Left renal cortex interstitium (tissue), 4 donors: ENCODE data around the gene ABI2. TPM values are rescaled to one million over a fixed set of nuclear protein-coding genes. Genes with fewer than 3 reads are reported as not detected.

ENCODE experiments used
- DNase-seq, 4 donors: peaks; one replicate each; pipeline ENCODE4 v3.0.0-alpha.2; 2013; ENCODE audit warnings: low read depth in 4 of 4, low spot score in 2 of 4, missing footprints in 1 of 4
- polyA plus RNA-seq, 4 donors: library from polyadenylated mRNA; unstranded; fragments of 120-200 nt; gene quantifications; one replicate each; pipeline ENCODE4 v1.2.1, GENCODE V29; 2013; ENCODE audit not compliant: insufficient read length in 4 of 4

The ABI2 gene
- polyA plus RNA-seq, 4 donors: 75.3 to 97.4 (median 86.6) TPM

DNA sequence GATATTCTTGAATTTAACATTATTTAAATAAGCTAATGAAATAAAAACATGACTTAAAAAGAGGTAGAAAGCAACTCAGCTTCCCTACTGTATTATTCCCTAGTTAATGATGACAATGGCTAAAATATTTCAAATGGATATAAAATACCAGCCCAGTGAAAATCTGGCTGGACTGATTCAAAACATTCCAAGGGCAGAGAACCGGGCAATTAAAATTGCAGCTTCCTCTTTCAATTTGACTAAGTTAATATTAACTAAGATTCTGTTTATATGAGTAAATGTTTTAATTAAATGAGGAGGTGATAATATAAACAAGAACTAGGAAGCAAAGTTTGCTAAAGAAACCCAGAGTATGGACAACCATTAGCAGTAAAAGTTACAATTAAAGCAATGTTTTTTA, 141.4 kb downstream of the ABI2 start:
- DNase-seq: no peak

GRCh38 chr2:203470371-203470770, 142.2 kb downstream of the ABI2 start:
- peak in 1 of 4 donors; percentile 9 for DNase-seq

DNA sequence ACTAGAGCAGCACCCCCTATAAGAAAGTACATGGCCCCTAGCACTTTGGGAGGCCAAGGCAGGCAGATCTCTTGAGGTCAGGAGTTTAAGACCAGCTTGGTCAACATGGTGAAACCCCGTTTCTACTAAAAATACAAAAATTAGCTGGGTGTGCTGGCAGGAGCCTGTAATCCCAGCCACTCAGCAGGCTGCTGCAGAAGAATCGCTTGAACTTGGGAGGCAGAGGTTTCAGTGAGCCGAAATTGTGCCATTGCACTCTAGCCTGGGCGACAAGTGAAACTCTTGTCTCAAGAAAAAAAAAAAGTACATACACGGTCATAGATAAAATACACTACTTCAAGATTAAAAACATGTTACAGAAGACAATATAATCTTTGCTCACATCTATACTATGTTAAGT, 143.1 kb downstream of the ABI2 start:
- no peak for DNase-seq

DNA sequence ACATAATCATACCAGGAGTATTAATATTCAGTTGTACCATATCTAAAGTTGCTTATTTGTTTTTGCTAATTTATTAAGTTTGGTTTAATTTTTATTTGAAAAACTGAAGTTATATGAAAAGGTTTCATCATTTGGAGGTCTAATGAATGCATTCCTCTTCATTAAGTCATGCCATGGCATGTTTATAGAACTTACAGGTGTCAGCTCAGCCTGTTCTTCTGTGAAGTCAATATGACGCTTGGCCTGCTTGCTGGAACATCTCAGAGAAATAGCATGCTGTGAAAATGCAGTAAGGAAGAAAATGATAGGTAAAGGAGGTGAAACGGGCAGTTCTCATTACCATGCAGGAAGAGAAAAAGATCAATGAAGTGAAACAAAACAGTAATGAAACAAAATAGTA, 148.7 kb downstream of the ABI2 start:
- no peak for DNase-seq

DNA sequence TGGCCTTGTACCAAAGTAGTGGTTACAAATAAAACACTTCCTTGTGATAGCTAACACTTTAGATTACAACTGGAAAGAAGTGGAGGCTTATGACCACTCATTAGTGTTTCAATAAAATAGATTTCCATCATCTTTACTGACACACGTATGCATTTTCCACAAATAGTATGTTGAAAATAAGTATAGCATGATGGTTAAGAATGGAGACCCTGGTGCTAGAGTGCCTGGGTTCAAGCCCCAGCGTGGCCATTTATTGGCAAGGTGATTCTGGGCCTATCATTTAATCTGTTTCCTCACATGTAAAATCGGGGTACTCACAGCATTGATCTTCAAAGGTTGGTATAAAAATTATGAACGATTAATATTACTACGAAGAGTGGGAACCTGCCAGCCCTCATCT, 152.4 kb downstream of the ABI2 start:
- DNase-seq: no peak

DNA sequence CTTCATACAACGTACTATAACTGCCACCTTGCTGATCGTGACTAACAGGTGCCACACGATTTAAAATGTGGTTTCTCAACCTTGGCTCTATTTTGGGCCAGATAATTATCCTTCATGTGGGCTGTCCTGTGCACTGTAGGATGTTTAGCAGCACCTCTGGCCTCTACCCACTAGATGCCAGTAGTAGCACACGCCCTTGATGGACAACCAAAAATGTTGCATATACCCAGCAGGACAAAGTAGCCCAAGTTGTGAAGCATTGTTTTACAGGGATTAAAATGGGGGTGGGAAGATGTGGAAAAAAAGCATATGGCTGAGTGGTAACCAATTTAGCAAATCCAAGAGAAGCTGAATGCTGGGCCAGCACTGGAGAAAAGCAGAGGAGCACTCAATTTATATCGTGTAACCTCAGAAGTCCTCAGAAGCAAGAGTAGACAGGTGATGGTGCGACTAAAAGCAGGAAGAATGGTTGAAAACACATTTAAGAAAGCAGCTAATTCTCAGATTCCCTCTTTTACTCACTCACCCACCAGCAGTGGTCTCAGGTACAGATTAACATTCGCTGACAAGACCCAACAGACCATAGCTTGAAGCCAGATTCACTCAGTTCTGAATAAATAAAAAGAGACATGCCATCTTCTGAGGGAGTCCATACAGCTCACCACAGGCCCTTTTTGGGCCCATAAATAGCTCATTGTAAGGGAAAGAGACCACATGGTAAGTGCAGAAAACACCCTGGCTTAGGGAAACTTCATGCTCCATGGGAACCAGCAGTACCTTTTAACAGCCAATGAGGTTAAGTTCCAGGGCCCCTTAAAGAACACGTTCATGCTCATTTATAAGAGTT, 156.3 kb downstream of the ABI2 start:
- peak in 1 of 4 donors; percentile 21 for DNase-seq

- no peak for DNase-seq
Observed at GRCh38 chr2:203489531-203489930, 161.3 kb downstream of the ABI2 start.

- no peak for DNase-seq
Observed at GRCh38 chr2:203490391-203490790, 162.2 kb downstream of the ABI2 start.

DNA sequence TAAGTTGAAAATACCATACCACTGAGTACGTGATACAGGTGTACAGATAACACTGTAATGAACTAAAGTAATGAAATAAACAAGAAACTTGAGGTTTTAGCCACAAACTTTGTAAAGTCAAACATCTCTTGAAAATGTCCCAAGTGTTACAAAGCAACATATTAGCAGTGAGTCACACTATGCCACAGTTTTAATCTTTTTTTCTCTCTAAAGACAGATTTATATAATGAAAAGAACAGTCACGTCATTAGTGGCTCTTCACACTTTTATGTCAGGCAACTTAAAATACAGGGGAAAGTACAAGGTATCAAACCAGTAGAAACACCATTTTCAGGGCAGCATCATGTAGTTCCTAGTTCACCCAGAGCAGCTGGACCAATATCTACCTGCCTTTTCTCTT, 164.8 kb downstream of the ABI2 start:
- no peak for DNase-seq

Other genes starting within 250 kb of the ABI2 start
- 10 to 100 TPM; 20.5 to 24.5 (median 22.2) TPM for gene CYP20A1, start 89.4 kb upstream of the ABI2 start, polyA plus RNA-seq
- gene RAPH1, start 206.9 kb downstream of the ABI2 start, polyA plus RNA-seq: 10 to 100 TPM; 12.3 to 17.7 (median 15.1) TPM